ENCODE data around the gene SUMO3. TPM values are rescaled to one million over a fixed set of nuclear protein-coding genes. Genes with fewer than 3 reads are reported as not detected.

Gene SUMO3
- total RNA-seq, 4 donors from 2014 or later, result 18.3 to 56.7 (median 38.1) TPM

DNA sequence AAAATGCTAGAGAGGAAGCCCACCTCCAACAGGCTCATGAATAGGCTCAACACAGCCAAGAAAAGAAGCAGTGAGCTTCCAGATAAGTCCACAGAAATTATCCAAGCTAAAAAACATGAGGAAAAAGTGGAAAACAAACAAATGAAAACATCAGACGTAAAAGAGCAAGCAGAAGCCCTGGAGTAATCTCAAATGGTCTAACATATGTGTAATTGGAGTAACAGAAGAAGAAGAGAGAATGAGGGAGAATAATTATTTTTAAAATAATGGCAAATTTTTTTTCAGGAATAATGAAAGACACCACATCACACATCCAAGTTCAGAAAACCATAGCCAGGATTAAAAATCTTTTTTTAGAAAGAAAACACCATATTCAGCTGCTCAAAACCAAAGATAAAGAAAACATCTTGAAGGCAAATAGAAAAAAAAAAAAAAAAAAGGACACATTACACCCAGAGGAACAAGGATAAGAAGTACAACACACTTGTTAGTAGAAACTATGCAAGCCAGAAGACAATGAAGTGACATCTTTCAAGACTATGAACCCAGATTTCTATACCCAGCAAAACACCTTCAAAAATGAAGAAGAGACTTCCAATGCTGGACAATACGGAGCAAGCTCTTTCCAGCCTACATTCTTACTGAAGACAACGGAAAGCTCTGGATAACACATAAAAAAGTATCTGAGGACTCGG is 10.6 kb upstream of the SUMO3 start:
- in situ Hi-C loops (cut with MboI; ENCODE audit: low pct_ligation_motif_present in 1 of 4, low pct_unique_long_range_greater_than_20kb in 1 of 4, low sequenced_read_pairs in 3 of 4) (no loop called here), intact Hi-C loops (cut with DNase I; ENCODE audit: low total_unique reads) (no loop called here)
- Histone ChIP-seq H3K4me1 (no peaks in the 10 kb centered on the region), H3K4me3 (no peak overlapping the region), H3K27ac (no peak overlapping the region), H3K9me3 (peaks cover 15 to 21% of the 10 kb centered on the region in 2 donors), H3K27me3 (no peaks in the 10 kb centered on the region), H3K36me3 (no peaks in the 10 kb centered on the region)
- TF ChIP-seq POLR2AphosphoS5 (IDR thresholded peaks at IDR 0.05), result no peak
- no peak for TF ChIP-seq CTCF (IDR thresholded peaks at IDR 0.05)
- no peak for TF ChIP-seq POLR2A (IDR thresholded peaks at IDR 0.05)
- no peak for TF ChIP-seq EP300 (IDR thresholded peaks at IDR 0.05; ENCODE audit: low read depth)
- no peak for DNase-seq
- 89 to 91% methylated on average over 4 of the region's 4 CpGs for WGBS, 2 donors (ENCODE audit: low coverage in 1 of 2)

DNA sequence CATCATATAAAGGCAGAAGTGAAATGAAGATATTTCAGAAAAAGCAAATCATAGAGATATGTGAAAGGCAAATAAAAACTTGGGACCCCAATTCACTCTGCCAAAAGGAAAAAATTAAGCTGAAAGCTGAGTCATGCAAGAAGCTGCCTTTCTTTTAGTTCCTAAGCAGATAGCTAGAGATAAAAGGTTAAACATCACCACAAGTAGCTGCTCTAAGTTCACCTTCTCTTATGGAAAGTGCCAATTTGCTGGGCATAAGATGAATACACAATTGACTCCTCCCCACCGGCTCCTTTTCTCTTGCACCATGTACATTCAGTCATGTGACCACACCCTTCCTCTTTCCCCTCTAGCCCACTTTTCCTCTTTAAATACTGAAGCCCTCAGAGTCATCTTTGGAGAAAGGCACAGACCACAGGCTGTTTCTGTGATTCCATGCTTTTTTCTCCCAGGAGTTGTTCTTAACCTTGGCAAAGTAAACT is 5.4 kb upstream of the SUMO3 start:
- H3K4me3 ChIP-seq, result no peak overlapping the region
- no peaks in the 10 kb centered on the region for H3K27me3 ChIP-seq
- H3K4me1 ChIP-seq, result peaks cover 0 to 5% (median 2%) of the 10 kb centered on the region in 4 donors
- no peaks in the 10 kb centered on the region for H3K36me3 ChIP-seq
- no peak overlapping the region for H3K27ac ChIP-seq
- TF ChIP-seq POLR2AphosphoS5 (IDR thresholded peaks at IDR 0.05), result no peak
- TF ChIP-seq POLR2A (IDR thresholded peaks at IDR 0.05), result no peak
- TF ChIP-seq EP300 (IDR thresholded peaks at IDR 0.05; ENCODE audit: low read depth), result no peak
- TF ChIP-seq CTCF (IDR thresholded peaks at IDR 0.05), result no peak
- WGBS, 2 donors (ENCODE audit: low coverage in 1 of 2), result 88 to 92% methylated on average over 1 of the region's 1 CpG
- intact Hi-C loops (cut with DNase I; ENCODE audit: low total_unique reads), result no loop called here
- DNase-seq, result no peak
- H3K9me3 ChIP-seq, result peaks cover 23% of the 10 kb centered on the region in 2 donors
- in situ Hi-C loops (cut with MboI; ENCODE audit: low pct_ligation_motif_present in 1 of 4, low pct_unique_long_range_greater_than_20kb in 1 of 4, low sequenced_read_pairs in 3 of 4), result loop anchor here in 1 of 4 donors (25.0 kb wide), 1 partner anchor 114 kb away; the partner anchor contains the start of gene SLX9

- in situ Hi-C loops (cut with MboI; ENCODE audit: low pct_ligation_motif_present in 1 of 4, low pct_unique_long_range_greater_than_20kb in 1 of 4, low sequenced_read_pairs in 3 of 4) (loop anchor here in 1 of 4 donors (25.0 kb wide), 1 partner anchor 115 kb away; the partner anchor contains the start of gene SLX9), intact Hi-C loops (cut with DNase I; ENCODE audit: low total_unique reads) (no loop called here)
- TF ChIP-seq CTCF (IDR thresholded peaks at IDR 0.05), result no peak
- Histone ChIP-seq H3K9me3 (peaks cover 17 to 19% of the 10 kb centered on the region in 2 donors), H3K36me3 (no peaks in the 10 kb centered on the region), H3K27me3 (no peaks in the 10 kb centered on the region), H3K4me3 (no peak overlapping the region), H3K27ac (no peak overlapping the region), H3K4me1 (peaks cover 0 to 5% (median 2%) of the 10 kb centered on the region in 4 donors)
- whole genome bisulfite sequencing, 2 donors (ENCODE audit: low coverage in 1 of 2), result 69 to 85% methylated on average over 3 to 5 of the region's 5 CpGs
- DNase-seq, result no peak
Observed at GRCh38 chr21:44822484-44823178, 4.8 kb upstream of the SUMO3 start.

DNA sequence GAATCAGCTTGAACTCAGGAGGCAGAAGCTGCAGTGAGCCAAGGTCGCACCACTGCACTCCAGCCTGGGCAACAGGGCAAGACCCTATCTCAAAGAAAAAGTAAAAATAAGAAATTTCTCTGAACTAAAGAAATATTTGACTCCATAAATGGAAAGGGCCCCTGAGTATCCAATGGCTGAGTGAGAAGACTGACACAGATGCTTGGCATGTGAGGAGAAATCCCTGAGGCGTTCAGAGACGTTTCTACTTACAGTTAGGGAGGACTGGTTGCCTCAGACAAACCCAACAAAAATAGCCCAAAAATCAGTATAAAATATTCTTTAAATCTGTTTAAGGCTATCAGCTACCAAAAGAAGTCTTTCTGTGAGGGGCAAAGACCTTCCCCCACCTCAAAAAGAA is 3.0 kb upstream of the SUMO3 start:
- TF ChIP-seq CTCF (IDR thresholded peaks at IDR 0.05) (no peak), EP300 (IDR thresholded peaks at IDR 0.05; ENCODE audit: low read depth) (no peak), POLR2A (IDR thresholded peaks at IDR 0.05) (no peak), POLR2AphosphoS5 (IDR thresholded peaks at IDR 0.05) (no peak)
- intact Hi-C loops (cut with DNase I; ENCODE audit: low total_unique reads), result no loop called here
- Histone ChIP-seq H3K27me3 (no peaks in the 10 kb centered on the region), H3K4me3 (no peak overlapping the region), H3K36me3 (no peaks in the 10 kb centered on the region), H3K9me3 (peaks cover 14 to 17% of the 10 kb centered on the region in 2 donors), H3K27ac (no peak overlapping the region), H3K4me1 (peaks cover 6 to 22% (median 15%) of the 10 kb centered on the region in 4 donors)
- WGBS, 2 donors (ENCODE audit: low coverage in 1 of 2), result 70 to 81% methylated on average over 3 of the region's 3 CpGs
- in situ Hi-C loops (cut with MboI; ENCODE audit: low pct_ligation_motif_present in 1 of 4, low pct_unique_long_range_greater_than_20kb in 1 of 4, low sequenced_read_pairs in 3 of 4), result loop anchor here in 1 of 4 donors (25.0 kb wide), 1 partner anchor 116 kb away; the partner anchor contains the start of gene SLX9
- no peak for DNase-seq
